Measurements from ENCODE around the gene TSPAN33.

GRCh38 chr7:129134356-129134987, 10.0 kb upstream of the TSPAN33 start:
- TF ChIP-seq ZBTB43 (CRISPR knock-in tag; conservative IDR thresholded peaks at IDR 0.05) (no peak), ZUFSP (CRISPR knock-in tag; IDR thresholded peaks at IDR 0.05; ENCODE audit: borderline replicate concordance) (no peak), ZNF770 (CRISPR knock-in tag; IDR thresholded peaks at IDR 0.05) (no peak), CEBPB (IDR thresholded peaks at IDR 0.05; ENCODE audit: borderline replicate concordance, low read depth, low read length) (no peak), PHF20 (CRISPR knock-in tag; IDR thresholded peaks at IDR 0.05) (no peak), CBFB (CRISPR knock-in tag; IDR thresholded peaks at IDR 0.05) (no peak), ZBED4 (CRISPR knock-in tag; IDR thresholded peaks at IDR 0.05; ENCODE audit: borderline replicate concordance) (no peak), POGK (CRISPR knock-in tag; conservative IDR thresholded peaks at IDR 0.05) (no peak), ATF5 (CRISPR knock-in tag; IDR thresholded peaks at IDR 0.05; ENCODE audit: low read depth) (no peak)

All from HepG2 (cell line).